SK-N-SH (cell line): ENCODE data around the gene PDHA2.

Experiments
- CTCF ChIP-seq: fragments of 200-600 bp; sonication (generic); IDR thresholded peaks from 2 replicates; pipeline ENCODE4 v1.6.1; 2017; ENCODE audit warnings: antibody characterized with exemption, mild to moderate bottlenecking, moderate library complexity
- ELF1 ChIP-seq: IDR thresholded peaks from 2 replicates; pipeline ENCODE4 v1.4.0; 2012
- EP300 ChIP-seq, 2 experiments: IDR thresholded peaks; 2 replicates each; pipeline versions ENCODE4 v1.4.0 to v1.6.1; 2012; ENCODE audit warnings: borderline replicate concordance in 1 of 2, low read depth in 1 of 2, low read length in 1 of 2
- EZH2phosphoT487 ChIP-seq: fragments of 200-600 bp; sonication (generic); IDR thresholded peaks from 2 replicates; pipeline ENCODE4 v1.6.1; 2017; ENCODE audit warnings: low read depth, mixed run types, mild to moderate bottlenecking, antibody characterized with exemption, moderate library complexity, borderline replicate concordance
- GATA2 ChIP-seq: sonication (generic); formaldehyde crosslinking; IDR thresholded peaks from 2 replicates; pipeline ENCODE4 v1.5.0; 2020; ENCODE audit warnings: mild to moderate bottlenecking, missing genetic modification reagents
- RAD21 ChIP-seq: IDR thresholded peaks from 2 replicates; pipeline ENCODE4 v1.6.1; 2012; ENCODE audit warnings: mild to moderate bottlenecking, low read length
- TAF1 ChIP-seq: IDR thresholded peaks from 2 replicates; pipeline ENCODE4 v1.6.1; 2012; ENCODE audit warnings: low read depth, mild to moderate bottlenecking, low read length, moderate library complexity, borderline replicate concordance
- YY1 ChIP-seq: IDR thresholded peaks from 2 replicates; pipeline ENCODE4 v1.4.0; 2012; ENCODE audit warnings: low read depth, mild to moderate bottlenecking
- ZBTB33 ChIP-seq: IDR thresholded peaks from 2 replicates; pipeline ENCODE4 v1.4.0; 2012; ENCODE audit warnings: low read depth, borderline replicate concordance
- TF ChIP-seq, protein P1 (sequence below): fragments of 150-350 bp; IDR thresholded peaks from 2 replicates; pipeline ENCODE4 v1.6.1; 2016; ENCODE audit warnings: mild to moderate bottlenecking, low read depth, low read length

DNA sequence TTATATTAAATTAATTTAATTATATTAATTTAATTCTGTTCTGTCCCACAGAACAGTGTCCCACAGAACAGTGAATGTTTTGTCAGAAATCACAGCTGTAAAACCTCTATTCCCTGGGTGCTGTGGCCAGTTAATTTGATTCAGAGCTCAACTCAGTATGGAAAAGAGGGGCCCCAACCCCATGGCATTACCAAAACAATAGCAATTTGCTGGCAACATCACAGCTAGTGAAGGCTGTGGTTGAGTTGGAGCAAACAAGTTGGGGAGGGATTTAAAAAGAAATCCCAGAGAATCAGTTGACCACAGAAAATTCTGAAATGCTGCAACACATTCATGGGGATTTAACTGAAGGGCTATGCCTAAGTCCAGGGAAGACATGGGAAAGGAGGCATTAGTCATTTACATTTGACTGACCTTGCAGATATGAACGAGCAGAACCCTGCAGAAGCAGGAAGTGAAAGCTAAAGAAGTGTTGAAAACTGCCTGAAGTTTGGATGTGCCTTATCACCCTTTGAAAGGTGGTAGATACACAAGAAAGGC lies 30.1 kb downstream of the PDHA2 start:
- no peak for TF ChIP-seq CTCF
- TF ChIP-seq EP300 (IDR thresholded peaks at IDR 0.05; ENCODE audit: borderline replicate concordance in 1 of 2, low read depth in 1 of 2, low read length in 1 of 2), result no peak
- no peak for TF ChIP-seq RAD21
- TF ChIP-seq GATA2, result no peak
- no peak for TF ChIP-seq ELF1
- TF ChIP-seq TAF1, result no peak
- no peak for TF ChIP-seq ZBTB33
- TF ChIP-seq EZH2phosphoT487, result no peak
- TF ChIP-seq, protein P1, sequence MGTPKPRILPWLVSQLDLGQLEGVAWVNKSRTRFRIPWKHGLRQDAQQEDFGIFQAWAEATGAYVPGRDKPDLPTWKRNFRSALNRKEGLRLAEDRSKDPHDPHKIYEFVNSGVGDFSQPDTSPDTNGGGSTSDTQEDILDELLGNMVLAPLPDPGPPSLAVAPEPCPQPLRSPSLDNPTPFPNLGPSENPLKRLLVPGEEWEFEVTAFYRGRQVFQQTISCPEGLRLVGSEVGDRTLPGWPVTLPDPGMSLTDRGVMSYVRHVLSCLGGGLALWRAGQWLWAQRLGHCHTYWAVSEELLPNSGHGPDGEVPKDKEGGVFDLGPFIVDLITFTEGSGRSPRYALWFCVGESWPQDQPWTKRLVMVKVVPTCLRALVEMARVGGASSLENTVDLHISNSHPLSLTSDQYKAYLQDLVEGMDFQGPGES, result no peak
- no peak for TF ChIP-seq YY1
